Neural progenitor cell (in vitro differentiated cells): ENCODE data around the gene KLC3. TPM values are rescaled to one million over a fixed set of nuclear protein-coding genes. Genes with fewer than 3 reads are reported as not detected.

ENCODE experiments used
- DNase-seq: peaks from one replicate; pipeline ENCODE4 v3.0.0-alpha.2; 2016; ENCODE audit warnings: low spot score
- H2AFZ ChIP-seq: fragments of 200-600 bp; sonication (generic); replicated peaks from 2 replicates; pipeline ENCODE4 v1.6.1; 2016; ENCODE audit warnings: antibody characterized with exemption
- H3F3A ChIP-seq: fragments of 200-600 bp; sonication (generic); 2 replicates; pipeline ENCODE4 v1.6.1; 2016; ENCODE audit warnings: antibody characterized with exemption, low read depth
- H3K27ac ChIP-seq: fragments of 200-600 bp; sonication (generic); 2 replicates; pipeline ENCODE4 v1.5.1; 2016; ENCODE audit warnings: mild to moderate bottlenecking
- H3K27me3 ChIP-seq: fragments of 200-600 bp; sonication (generic); 2 replicates; pipeline ENCODE4 v1.6.1; 2016; ENCODE audit warnings: mild to moderate bottlenecking, moderate library complexity
- H3K36me3 ChIP-seq: fragments of 200-600 bp; sonication (generic); 2 replicates; pipeline ENCODE4 v1.5.1; 2016
- H3K4me1 ChIP-seq: fragments of 200-600 bp; sonication (generic); 2 replicates; pipeline ENCODE4 v1.6.1; 2016; ENCODE audit warnings: mixed run types
- H3K4me2 ChIP-seq: fragments of 200-600 bp; sonication (generic); 2 replicates; pipeline ENCODE4 v1.6.1; 2016
- H3K4me3 ChIP-seq: fragments of 200-600 bp; sonication (generic); 2 replicates; pipeline ENCODE4 v1.5.1; 2016
- H3K79me2 ChIP-seq: fragments of 200-600 bp; sonication (generic); 2 replicates; pipeline ENCODE4 v1.6.1; 2016; ENCODE audit warnings: low read depth
- H3K9ac ChIP-seq: fragments of 200-600 bp; sonication (generic); 2 replicates; pipeline ENCODE4 v1.6.1; 2016
- H3K9me3 ChIP-seq: fragments of 200-600 bp; sonication (generic); 2 replicates; pipeline ENCODE4 v1.5.1; 2016; ENCODE audit warnings: low read depth
- H4K20me1 ChIP-seq: fragments of 200-600 bp; sonication (generic); 2 replicates; pipeline ENCODE4 v1.6.1; 2016; ENCODE audit warnings: low read depth
- H3K27ac Mint-ChIP-seq: 3 replicates; pipeline ENCODE4 v1.8.0; 2021; ENCODE audit warnings: mixed read lengths
- H3K27me3 Mint-ChIP-seq: 2 replicates; pipeline ENCODE4 v1.8.0; 2022; ENCODE audit warnings: low read depth, mild to moderate bottlenecking, inconsistent platforms, moderate library complexity, mixed read lengths; ENCODE audit not compliant: insufficient read depth
- H3K36me3 Mint-ChIP-seq: 3 replicates; pipeline ENCODE4 v1.8.0; 2021; ENCODE audit warnings: mixed read lengths
- H3K4me1 Mint-ChIP-seq: 3 replicates; pipeline ENCODE4 v1.8.0; 2021; ENCODE audit warnings: mixed read lengths
- H3K4me3 Mint-ChIP-seq: 3 replicates; pipeline ENCODE4 v1.8.0; 2021; ENCODE audit warnings: mild to moderate bottlenecking, moderate library complexity, mixed read lengths
- H3K9me3 Mint-ChIP-seq: 3 replicates; pipeline ENCODE4 v1.8.0; 2020; ENCODE audit warnings: mixed read lengths
- EZH2 ChIP-seq: fragments of 200-600 bp; sonication (generic); IDR thresholded peaks from 2 replicates; pipeline ENCODE4 v1.6.1; 2017; ENCODE audit warnings: antibody characterized with exemption, mild to moderate bottlenecking, moderate library complexity
- EZH2phosphoT487 ChIP-seq: fragments of 200-600 bp; sonication (generic); IDR thresholded peaks from 2 replicates; pipeline ENCODE4 v1.6.1; 2017; ENCODE audit warnings: antibody characterized with exemption
- total RNA-seq: library from RNA; depleted of rRNA; stranded (reverse); fragments of >200 nt; gene quantifications from 2 replicates; pipeline ENCODE4 v1.2.3, GENCODE V29; 2015; ENCODE audit warnings: low replicate concordance
- TF ChIP-seq, protein P1 (sequence below): fragments of 200-600 bp; sonication (generic); IDR thresholded peaks from 2 replicates; pipeline ENCODE4 v1.5.1; 2017; ENCODE audit warnings: antibody characterized with exemption, mild to moderate bottlenecking

Gene KLC3
- total RNA-seq, 1 donor from 2014 or later: not detected

- H3K4me3 Mint-ChIP-seq: no peak overlapping the region
- H3K4me1 ChIP-seq: no peaks in the 10 kb centered on the region
- no peak for TF ChIP-seq EZH2
- TF ChIP-seq EZH2phosphoT487: no peak
- TF ChIP-seq, protein P1, sequence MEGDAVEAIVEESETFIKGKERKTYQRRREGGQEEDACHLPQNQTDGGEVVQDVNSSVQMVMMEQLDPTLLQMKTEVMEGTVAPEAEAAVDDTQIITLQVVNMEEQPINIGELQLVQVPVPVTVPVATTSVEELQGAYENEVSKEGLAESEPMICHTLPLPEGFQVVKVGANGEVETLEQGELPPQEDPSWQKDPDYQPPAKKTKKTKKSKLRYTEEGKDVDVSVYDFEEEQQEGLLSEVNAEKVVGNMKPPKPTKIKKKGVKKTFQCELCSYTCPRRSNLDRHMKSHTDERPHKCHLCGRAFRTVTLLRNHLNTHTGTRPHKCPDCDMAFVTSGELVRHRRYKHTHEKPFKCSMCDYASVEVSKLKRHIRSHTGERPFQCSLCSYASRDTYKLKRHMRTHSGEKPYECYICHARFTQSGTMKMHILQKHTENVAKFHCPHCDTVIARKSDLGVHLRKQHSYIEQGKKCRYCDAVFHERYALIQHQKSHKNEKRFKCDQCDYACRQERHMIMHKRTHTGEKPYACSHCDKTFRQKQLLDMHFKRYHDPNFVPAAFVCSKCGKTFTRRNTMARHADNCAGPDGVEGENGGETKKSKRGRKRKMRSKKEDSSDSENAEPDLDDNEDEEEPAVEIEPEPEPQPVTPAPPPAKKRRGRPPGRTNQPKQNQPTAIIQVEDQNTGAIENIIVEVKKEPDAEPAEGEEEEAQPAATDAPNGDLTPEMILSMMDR: no peak
These were observed 7.2 kb downstream of the KLC3 start for GRCh38 chr19:45347570-45348366.

DNA sequence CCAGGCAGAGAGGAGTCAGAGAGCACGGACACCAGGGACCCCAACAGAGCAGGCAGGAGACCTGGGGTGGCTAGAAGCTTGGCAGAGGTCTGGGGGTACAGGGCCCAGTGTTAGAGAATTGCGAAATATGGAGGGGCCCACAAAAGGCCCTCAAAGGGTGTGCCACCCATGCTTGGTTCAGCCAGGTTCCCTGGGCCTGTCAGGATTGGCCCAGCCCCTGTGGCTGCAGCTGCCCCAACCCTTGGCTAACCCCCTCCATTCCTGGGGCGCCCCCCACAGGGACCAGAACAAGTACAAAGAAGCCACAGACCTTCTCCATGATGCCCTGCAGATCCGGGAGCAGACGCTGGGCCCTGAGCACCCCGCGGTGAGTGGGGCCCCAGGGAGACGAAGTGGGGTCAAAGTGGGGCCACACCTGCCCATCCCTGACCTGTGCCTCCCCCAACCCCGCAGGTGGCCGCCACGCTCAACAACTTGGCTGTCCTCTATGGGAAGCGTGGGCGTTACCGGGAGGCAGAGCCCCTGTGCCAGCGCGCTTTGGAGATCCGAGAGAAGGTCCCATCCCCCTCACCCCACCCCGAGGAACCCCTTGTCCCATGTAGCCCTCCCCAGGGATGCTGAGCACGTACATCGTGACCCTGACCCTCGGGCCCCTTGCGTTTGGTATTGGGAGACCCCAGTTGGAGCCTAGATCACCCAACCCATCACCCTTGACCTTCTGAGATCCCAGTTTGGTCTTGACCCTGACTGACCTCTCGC, 8.0 kb downstream of the KLC3 start:
- no peak overlapping the region for H2AFZ ChIP-seq

More at GRCh38 chr19:45347570-45348366, 7.2 kb downstream of the KLC3 start:
- Mint-ChIP-seq H3K27me3 (peaks cover 8% of the 10 kb centered on the region), H3K27ac (no peak overlapping the region), H3K4me1 (peaks cover 4% of the 10 kb centered on the region), H3K36me3 (peaks cover 6% of the 10 kb centered on the region), H3K9me3 (no peaks in the 10 kb centered on the region)
- no peak overlapping the region for H2AFZ ChIP-seq
- H3K27me3 ChIP-seq: peaks cover 24% of the 10 kb centered on the region
- H3K4me3 ChIP-seq: no peak overlapping the region
- H4K20me1 ChIP-seq: peaks cover 7% of the 10 kb centered on the region
- H3F3A ChIP-seq: no peaks in the 10 kb centered on the region
- H3K9ac ChIP-seq: no peak overlapping the region
- no peak overlapping the region for H3K4me2 ChIP-seq
- no peaks in the 10 kb centered on the region for H3K9me3 ChIP-seq
- no peaks in the 10 kb centered on the region for H3K36me3 ChIP-seq
- no peak for DNase-seq
- no peak overlapping the region for H3K27ac ChIP-seq
- no peaks in the 10 kb centered on the region for H3K79me2 ChIP-seq

DNA sequence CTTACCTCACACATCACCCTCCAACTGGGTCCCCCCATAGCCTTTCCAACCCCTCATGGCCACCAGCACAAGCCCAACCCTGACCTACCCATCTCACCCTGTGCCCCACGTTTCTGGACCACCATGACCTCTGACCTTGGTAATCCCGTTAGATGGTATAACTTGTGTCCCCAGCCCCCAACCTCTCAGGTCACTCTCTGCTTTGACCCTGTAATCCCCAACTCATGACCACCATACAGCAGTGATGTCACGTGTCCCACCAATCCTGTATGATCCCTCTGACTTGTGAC, 8.5 kb downstream of the KLC3 start:
- Histone ChIP-seq H4K20me1 (peaks cover 7% of the 10 kb centered on the region), H3F3A (no peaks in the 10 kb centered on the region), H3K9me3 (no peaks in the 10 kb centered on the region), H2AFZ (no peak overlapping the region), H3K27me3 (peaks cover 12% of the 10 kb centered on the region), H3K4me1 (no peaks in the 10 kb centered on the region), H3K4me2 (no peak overlapping the region), H3K79me2 (no peaks in the 10 kb centered on the region), H3K9ac (no peak overlapping the region), H3K27ac (no peak overlapping the region), H3K4me3 (no peak overlapping the region), H3K36me3 (no peaks in the 10 kb centered on the region)
- Mint-ChIP-seq H3K27me3 (peaks cover 10% of the 10 kb centered on the region), H3K36me3 (peaks cover 12% of the 10 kb centered on the region), H3K4me3 (peak overlapping the region; percentile 12), H3K4me1 (peaks cover 4% of the 10 kb centered on the region), H3K27ac (no peak overlapping the region), H3K9me3 (no peaks in the 10 kb centered on the region)
- TF ChIP-seq EZH2 (no peak), EZH2phosphoT487 (no peak)
- TF ChIP-seq, protein P1: no peak
- DNase-seq: no peak

More for the DNA sequence above, 8.0 kb downstream of the KLC3 start:
- Histone ChIP-seq H3K79me2 (no peaks in the 10 kb centered on the region), H3K9ac (no peak overlapping the region), H3K27ac (no peak overlapping the region), H3K9me3 (no peaks in the 10 kb centered on the region), H3K27me3 (peaks cover 16% of the 10 kb centered on the region), H4K20me1 (peaks cover 7% of the 10 kb centered on the region), H3K4me3 (no peak overlapping the region), H3F3A (no peaks in the 10 kb centered on the region), H3K36me3 (no peaks in the 10 kb centered on the region), H3K4me2 (no peak overlapping the region), H3K4me1 (no peaks in the 10 kb centered on the region)
- TF ChIP-seq EZH2phosphoT487 (no peak), EZH2 (no peak)
- TF ChIP-seq, protein P1: no peak
- no peaks in the 10 kb centered on the region for H3K9me3 Mint-ChIP-seq
- no peak overlapping the region for H3K27ac Mint-ChIP-seq
- peaks cover 10% of the 10 kb centered on the region for H3K27me3 Mint-ChIP-seq
- H3K4me3 Mint-ChIP-seq: peak overlapping the region; percentile 12
- H3K4me1 Mint-ChIP-seq: peaks cover 4% of the 10 kb centered on the region
- DNase-seq: no peak
- peaks cover 10% of the 10 kb centered on the region for H3K36me3 Mint-ChIP-seq
